ENCODE data around the gene ASB5. TPM values are rescaled to one million over a fixed set of nuclear protein-coding genes. Genes with fewer than 3 reads are reported as not detected.
"Not testable (repeated sequence)": the region's sequence is repeated elsewhere in the genome, so short reads cannot be mapped to it uniquely, and the experiment has no call there.

The ASB5 gene
- total RNA-seq, 1 donor from 2014 or later, result not detected

DNA sequence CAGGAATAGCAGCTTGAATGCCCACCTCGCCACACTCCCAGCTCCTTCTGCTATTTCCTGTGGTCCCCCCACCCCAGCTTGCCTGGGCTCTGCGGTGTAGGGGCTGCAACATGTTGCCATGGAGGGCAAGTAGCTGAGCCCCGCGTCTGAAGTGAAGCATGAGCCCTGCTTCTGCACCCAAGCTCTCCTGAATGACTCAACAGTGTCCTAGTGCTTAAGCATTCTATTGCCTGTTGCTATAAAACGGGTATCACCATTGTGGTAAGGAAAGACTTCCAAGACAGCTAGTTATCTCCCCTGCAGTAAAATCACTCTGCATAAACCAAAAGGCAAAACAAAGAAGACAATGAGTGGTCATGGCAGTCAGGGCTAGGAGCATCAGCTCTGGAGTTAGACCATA lies 42.3 kb downstream of the ASB5 start:
- DNase-seq (ENCODE audit: extremely low read depth, low read depth, low spot score), result no peak

GRCh38 chr4:176223561-176223960 lies 45.5 kb downstream of the ASB5 start:
- DNase-seq (ENCODE audit: extremely low read depth, low read depth, low spot score), result no peak

DNA sequence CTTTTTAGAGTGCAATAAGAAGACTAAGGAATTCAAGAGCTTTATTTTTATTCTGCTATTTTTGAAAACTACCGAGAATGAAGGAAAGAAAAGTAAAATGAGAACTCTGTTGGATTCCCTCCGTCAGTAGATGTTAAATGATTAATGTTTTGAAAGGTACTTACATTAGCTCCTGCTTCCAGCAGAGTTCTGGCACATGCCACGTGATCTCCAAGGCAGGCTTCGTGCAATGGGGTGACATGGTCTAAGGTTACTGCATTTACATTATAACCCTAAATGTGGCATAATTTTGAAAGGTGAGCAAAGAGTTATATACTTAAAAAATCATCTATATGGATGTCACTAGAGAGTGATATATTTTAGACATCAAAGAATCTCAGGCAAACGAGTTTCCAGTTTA lies 46.9 kb downstream of the ASB5 start:
- DNase-seq (ENCODE audit: extremely low read depth, low read depth, low spot score), result no peak

GRCh38 chr4:176217510-176217909 lies 51.5 kb downstream of the ASB5 start:
- no peak for DNase-seq (ENCODE audit: extremely low read depth, low read depth, low spot score)

GRCh38 chr4:176212351-176212750 lies 56.7 kb downstream of the ASB5 start:
- DNase-seq (ENCODE audit: extremely low read depth, low read depth, low spot score), result not testable (repeated sequence)

DNA sequence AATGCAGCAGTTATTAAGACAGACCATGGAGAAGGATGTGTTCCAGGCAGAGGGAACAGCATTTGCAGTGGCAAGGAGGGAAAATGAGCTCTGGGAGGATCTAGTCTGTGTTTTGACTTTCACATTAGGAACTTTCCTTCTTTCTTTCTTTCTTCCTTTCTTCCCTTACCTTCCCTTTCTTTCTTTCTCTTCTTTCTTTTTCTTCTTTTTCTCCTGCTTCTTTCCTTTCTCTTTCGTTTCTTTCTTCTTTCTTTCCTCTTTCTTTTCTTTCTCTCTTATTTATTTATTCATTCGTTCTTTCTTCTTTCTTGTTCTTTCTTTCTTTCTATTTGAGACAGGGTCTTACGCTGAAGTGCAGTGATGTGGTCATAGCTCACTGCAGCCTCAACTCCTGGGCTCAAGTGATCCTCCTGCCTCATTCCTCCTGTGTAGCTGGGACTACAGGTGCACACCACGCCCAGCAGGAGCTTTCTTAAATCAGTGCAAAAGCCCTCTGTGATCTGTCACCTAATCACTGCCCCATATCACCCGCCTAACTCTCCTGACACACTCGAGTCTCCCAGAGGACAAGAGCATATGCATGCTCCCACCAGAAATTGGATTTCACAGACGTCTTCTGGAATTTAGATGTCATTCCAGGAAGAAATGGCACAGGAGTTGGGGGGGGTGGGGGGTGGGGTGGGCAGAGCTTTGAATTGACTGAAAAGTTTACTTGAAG lies 58.3 kb downstream of the ASB5 start:
- DNase-seq (ENCODE audit: extremely low read depth, low read depth, low spot score), result no peak

DNA sequence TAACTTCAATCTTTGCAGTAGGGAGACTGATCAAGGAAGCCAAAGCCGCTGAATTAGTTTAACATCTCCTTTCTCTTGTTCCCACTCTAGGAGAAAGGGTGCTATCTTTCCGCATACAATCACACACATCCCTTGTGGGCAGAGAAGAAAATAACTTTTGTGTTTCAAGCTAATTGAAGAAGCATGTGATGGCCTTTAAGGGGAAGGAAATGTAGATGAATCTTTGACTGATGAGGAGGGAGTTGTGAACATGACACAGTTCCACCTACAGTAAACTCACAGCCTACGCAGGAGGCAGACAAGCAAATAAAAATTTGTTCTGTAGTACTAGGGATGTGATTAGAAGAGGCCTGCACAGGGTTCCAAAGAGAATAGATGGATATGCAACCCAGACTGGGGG lies 58.9 kb downstream of the ASB5 start:
- no peak for DNase-seq (ENCODE audit: extremely low read depth, low read depth, low spot score)

- DNase-seq (ENCODE audit: extremely low read depth, low read depth, low spot score), result no peak
These were observed 59.5 kb downstream of the ASB5 start for GRCh38 chr4:176209535-176209934.

DNA sequence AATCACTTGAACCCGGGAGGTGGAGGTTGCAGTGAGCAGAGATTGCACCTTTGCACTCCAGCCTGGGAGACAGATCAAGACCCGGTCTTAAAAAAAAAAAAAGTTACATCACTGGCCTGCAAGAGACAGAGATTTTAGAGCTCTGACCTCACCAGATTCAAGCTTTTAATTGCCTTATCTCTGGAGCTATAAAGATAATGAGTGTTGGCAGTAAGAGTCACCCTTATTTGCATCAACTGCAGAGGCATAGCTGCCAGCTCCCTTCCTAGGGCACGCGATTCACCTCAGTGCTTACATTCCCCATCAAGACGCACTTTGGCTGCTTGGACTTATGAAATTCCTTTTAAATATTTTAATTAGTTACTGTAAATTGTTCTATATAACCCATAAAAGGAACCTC lies 61.2 kb downstream of the ASB5 start:
- no peak for DNase-seq (ENCODE audit: extremely low read depth, low read depth, low spot score)

- DNase-seq (ENCODE audit: extremely low read depth, low read depth, low spot score), result no peak
These were observed 63.7 kb downstream of the ASB5 start for GRCh38 chr4:176205299-176205698.

DNA sequence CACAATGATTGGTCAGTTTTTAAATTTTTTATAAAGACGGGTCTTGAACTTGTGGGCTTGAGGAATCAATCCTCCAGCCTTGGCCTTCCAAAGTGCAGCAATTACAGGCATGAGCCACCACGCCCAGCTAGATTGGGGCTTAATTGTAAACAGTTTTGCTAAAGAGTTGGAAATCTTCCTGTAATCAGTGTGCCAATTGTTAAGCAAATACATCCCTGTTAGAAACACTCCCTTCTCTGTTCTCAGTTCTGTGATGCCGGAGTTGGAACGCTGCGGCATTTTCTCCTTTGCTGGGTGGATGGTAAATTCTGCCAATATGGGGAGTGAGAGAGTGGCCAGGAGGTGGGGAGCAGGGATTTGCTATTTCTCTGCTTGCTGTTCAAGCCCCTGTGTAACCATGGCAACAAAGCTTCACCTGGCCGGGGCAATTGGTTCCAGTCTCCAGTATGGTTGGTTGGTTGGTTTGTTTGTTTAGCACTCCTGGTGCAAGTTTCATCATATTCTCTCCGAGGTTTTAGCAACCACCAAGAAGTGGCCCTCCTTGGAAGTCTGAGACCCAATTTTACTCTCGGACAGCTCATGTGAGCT lies 70.6 kb downstream of the ASB5 start:
- DNase-seq (ENCODE audit: extremely low read depth, low read depth, low spot score), result no peak

DNA sequence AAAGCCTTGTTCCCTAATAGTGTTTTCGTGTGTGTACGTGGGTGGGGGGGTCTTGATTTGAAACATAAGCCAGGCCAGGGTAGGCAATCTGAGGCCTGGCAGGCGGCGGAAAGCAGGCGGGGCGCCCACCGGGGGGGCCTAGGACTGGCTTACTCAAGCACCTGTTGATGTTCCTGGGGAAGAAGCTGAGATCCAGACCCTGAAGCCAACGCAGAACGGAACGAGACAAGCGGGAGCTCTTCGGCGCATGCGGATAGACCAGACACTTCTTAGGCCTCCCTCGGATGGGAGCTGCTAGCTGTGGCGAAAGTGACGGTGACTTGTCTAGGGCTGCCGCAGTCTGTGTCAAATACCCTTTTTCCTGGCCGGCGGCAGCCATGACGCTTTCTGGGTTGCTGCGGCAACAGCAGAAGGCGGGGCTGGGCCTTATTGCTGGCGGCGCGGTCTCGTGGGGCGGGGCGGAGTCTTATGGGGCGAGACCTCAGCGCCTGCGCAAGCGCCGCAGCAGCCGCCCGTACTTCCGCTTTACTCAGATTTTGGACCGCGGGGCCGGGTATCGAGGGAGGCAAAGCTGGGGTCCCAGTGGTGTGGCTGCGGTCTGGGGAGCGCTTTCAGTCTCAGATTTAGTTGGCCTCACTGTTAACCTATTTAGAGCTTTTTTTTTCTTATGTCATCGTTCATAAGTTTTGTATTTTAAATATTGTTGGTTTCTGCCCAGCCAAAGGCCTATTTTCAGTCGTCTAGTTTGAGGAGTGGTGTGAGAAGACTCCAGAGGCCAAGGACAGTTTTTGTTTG lies 73.6 kb downstream of the ASB5 start, which contains the start of gene SPATA4:
Gene SPATA4 (minus strand): TSS at position 402 of the 795 bp plus-strand sequence. CDS start 23 bp downstream, at position 379.
- DNase-seq (ENCODE audit: extremely low read depth, low read depth, low spot score), result no peak

DNA sequence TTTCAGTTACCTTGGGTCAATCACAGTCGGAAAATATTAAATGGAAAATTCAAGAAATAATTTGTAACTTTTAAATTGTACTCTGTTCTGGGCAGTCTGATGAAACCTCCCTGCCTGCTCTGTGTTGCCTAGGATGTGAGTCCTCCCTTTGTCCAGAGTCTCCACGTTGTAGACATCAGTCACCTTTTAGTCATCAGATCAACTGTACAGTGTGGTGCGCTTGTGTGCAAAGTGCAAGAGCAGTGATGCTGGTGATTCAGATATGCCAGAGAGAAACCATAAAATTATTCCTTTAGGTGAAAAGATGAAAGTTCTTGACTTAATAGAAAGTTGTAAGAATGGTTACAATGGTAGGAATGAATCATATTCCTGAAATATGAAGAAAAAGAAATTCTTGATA lies 75.1 kb downstream of the ASB5 start:
- DNase-seq (ENCODE audit: extremely low read depth, low read depth, low spot score), result no peak

DNA sequence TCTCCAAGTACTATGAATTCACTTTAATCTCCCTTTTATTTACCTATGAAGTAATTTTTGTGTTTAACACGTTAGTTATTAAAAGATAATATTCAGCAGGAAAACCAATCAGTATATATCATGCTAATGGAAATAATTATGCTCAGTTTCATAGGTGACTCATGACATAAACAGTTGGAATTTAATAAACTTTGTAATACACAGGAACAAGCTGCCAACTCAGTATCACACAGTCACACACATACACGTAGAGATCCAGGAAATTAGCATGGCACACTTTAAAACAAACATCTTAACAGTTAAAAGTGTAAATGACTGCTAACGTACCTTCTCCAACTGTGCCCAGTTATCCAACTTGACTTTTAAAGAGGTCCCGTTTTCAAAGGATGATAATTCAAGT lies 75.9 kb downstream of the ASB5 start:
- DNase-seq (ENCODE audit: extremely low read depth, low read depth, low spot score), result no peak

- no peak for DNase-seq (ENCODE audit: extremely low read depth, low read depth, low spot score)
These were observed 77.0 kb downstream of the ASB5 start for GRCh38 chr4:176191974-176192373.

- DNase-seq (ENCODE audit: extremely low read depth, low read depth, low spot score), result no peak
These were observed 78.9 kb downstream of the ASB5 start for GRCh38 chr4:176189891-176190795.

- no peak for DNase-seq (ENCODE audit: extremely low read depth, low read depth, low spot score)
These were observed 80.4 kb downstream of the ASB5 start for GRCh38 chr4:176188654-176189053.

GRCh38 chr4:176187624-176188023 lies 81.4 kb downstream of the ASB5 start:
- DNase-seq (ENCODE audit: extremely low read depth, low read depth, low spot score), result no peak

- no peak for DNase-seq (ENCODE audit: extremely low read depth, low read depth, low spot score)
These were observed 82.2 kb downstream of the ASB5 start for GRCh38 chr4:176186671-176187395.

DNA sequence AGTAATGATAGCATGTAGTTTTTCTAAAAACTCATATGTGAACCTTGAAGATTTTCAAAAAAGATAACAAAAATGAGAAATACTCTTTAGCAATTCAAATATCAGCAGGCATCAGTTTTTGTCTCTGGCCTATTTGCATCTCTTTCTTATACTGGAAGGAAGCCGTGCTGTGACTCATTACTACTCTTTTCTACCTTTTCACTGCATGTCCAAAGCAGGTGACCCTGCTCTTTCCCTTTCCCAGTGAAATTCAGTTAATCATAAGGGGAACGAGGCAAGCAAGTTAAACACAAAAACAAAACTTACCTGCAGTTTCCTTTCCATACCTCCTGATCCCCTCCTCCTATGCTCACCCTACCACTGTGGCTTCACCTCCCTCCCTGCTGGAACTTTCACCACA lies 83.0 kb downstream of the ASB5 start:
- no peak for DNase-seq (ENCODE audit: extremely low read depth, low read depth, low spot score)
